Liver (tissue), 9 donors: ENCODE results near the gene PCDH15. TPM values are rescaled to one million over a fixed set of nuclear protein-coding genes. Genes with fewer than 3 reads are reported as not detected.

Experiments used
- DNase-seq: peaks from one replicate; pipeline ENCODE4 v3.0.0-alpha.2; 2017; ENCODE audit warnings: low spot score
- H3K27ac ChIP-seq, 2 donors: one replicate each; pipeline ENCODE4 v1.7.0; 2013; ENCODE audit warnings: inconsistent platforms in 2 of 2, low read length in 2 of 2, control low read depth in 1 of 2, low read depth in 1 of 2, mild to moderate bottlenecking in 1 of 2
- H3K27me3 ChIP-seq, 4 donors: one replicate each; pipeline versions ENCODE4 v1.6.1 to v1.7.0; 2013; ENCODE audit warnings: low read length in 3 of 4, inconsistent platforms in 1 of 4, mild to moderate bottlenecking in 1 of 4, moderate library complexity in 1 of 4; ENCODE audit not compliant: control insufficient read depth in 4 of 4, insufficient read depth in 4 of 4
- H3K36me3 ChIP-seq, 4 donors: one replicate each; pipeline versions ENCODE4 v1.6.1 to v1.7.0; 2013; ENCODE audit warnings: low read length in 3 of 4, mild to moderate bottlenecking in 3 of 4, low read depth in 1 of 4, moderate library complexity in 1 of 4; ENCODE audit not compliant: control insufficient read depth in 4 of 4, insufficient read depth in 3 of 4
- H3K4me1 ChIP-seq, 4 donors: one replicate each; pipeline versions ENCODE4 v1.6.1 to v1.7.0; 2013; ENCODE audit warnings: low read length in 3 of 4, mild to moderate bottlenecking in 3 of 4, moderate library complexity in 1 of 4; ENCODE audit not compliant: control insufficient read depth in 4 of 4, insufficient read depth in 4 of 4
- H3K4me3 ChIP-seq, 3 donors: one replicate each; pipeline versions ENCODE4 v1.6.1 to v1.7.0; 2013; ENCODE audit warnings: low read length in 3 of 3, control low read depth in 1 of 3, low read depth in 1 of 3, mild to moderate bottlenecking in 1 of 3
- H3K9ac ChIP-seq, 2 donors: one replicate each; pipeline ENCODE4 v1.7.0; 2013; ENCODE audit warnings: low read length in 2 of 2, mild to moderate bottlenecking in 2 of 2, moderate library complexity in 2 of 2, control low read depth in 1 of 2, low read depth in 1 of 2
- H3K9me3 ChIP-seq, 4 donors: one replicate each; pipeline versions ENCODE4 v1.6.1 to v1.7.0; 2013; ENCODE audit warnings: low read length in 3 of 4; ENCODE audit not compliant: control insufficient read depth in 4 of 4
- ATF3 ChIP-seq: IDR thresholded peaks from 2 replicates; pipeline ENCODE4 v1.6.1; 2016; ENCODE audit warnings: antibody characterized with exemption
- CTCF ChIP-seq: fragments of 150-350 bp; IDR thresholded peaks from 2 replicates; pipeline ENCODE4 v1.5.1; 2017; ENCODE audit warnings: improper control_type of control experiment, low read depth, low read length; ENCODE audit not compliant: missing input control
- EGR1 ChIP-seq, 2 donors: IDR thresholded peaks; 2 replicates each; pipeline ENCODE4 v1.6.1; 2016 to 2018; ENCODE audit warnings: antibody characterized with exemption in 2 of 2, low read depth in 2 of 2
- FOXA2 ChIP-seq: IDR thresholded peaks from 2 replicates; pipeline ENCODE4 v1.6.1; 2016; ENCODE audit warnings: antibody characterized with exemption
- GABPA ChIP-seq, 2 donors: IDR thresholded peaks in 1 of 2; conservative IDR thresholded peaks in 1 of 2; 2 replicates each; pipeline ENCODE4 v1.6.1; 2016; ENCODE audit warnings: antibody characterized with exemption in 2 of 2, mild to moderate bottlenecking in 1 of 2, moderate library complexity in 1 of 2
- HNF4A ChIP-seq, 2 donors: conservative IDR thresholded peaks; 2 replicates each; pipeline ENCODE4 v1.6.1; 2016; ENCODE audit warnings: antibody characterized with exemption in 2 of 2, mild to moderate bottlenecking in 2 of 2
- HNF4G ChIP-seq: IDR thresholded peaks from 2 replicates; pipeline ENCODE4 v1.6.1; 2016; ENCODE audit warnings: antibody characterized with exemption
- JUND ChIP-seq, 2 donors: IDR thresholded peaks; 2 replicates each; pipeline ENCODE4 v1.6.1; 2016; ENCODE audit warnings: antibody characterized with exemption in 2 of 2
- MAX ChIP-seq: IDR thresholded peaks from 2 replicates; pipeline ENCODE4 v1.6.1; 2016; ENCODE audit warnings: antibody characterized with exemption
- NR2F2 ChIP-seq: IDR thresholded peaks from 2 replicates; pipeline ENCODE4 v1.6.1; 2016; ENCODE audit warnings: antibody characterized with exemption
- RAD21 ChIP-seq, 2 donors: IDR thresholded peaks; 2 replicates each; pipeline ENCODE4 v1.6.1; 2016; ENCODE audit warnings: antibody characterized with exemption in 2 of 2, mild to moderate bottlenecking in 2 of 2
- REST ChIP-seq: IDR thresholded peaks from 2 replicates; pipeline ENCODE4 v1.6.1; 2016; ENCODE audit warnings: antibody characterized with exemption, mild to moderate bottlenecking
- RXRA ChIP-seq, 2 donors: IDR thresholded peaks; 2 replicates each; pipeline ENCODE4 v1.6.1; 2017 to 2018; ENCODE audit warnings: antibody characterized with exemption in 2 of 2, mild to moderate bottlenecking in 1 of 2
- TAF1 ChIP-seq: conservative IDR thresholded peaks from 2 replicates; pipeline ENCODE4 v1.6.1; 2016; ENCODE audit warnings: antibody characterized with exemption, mild to moderate bottlenecking
- YY1 ChIP-seq: IDR thresholded peaks from 2 replicates; pipeline ENCODE4 v1.6.1; 2016; ENCODE audit warnings: antibody characterized with exemption, mild to moderate bottlenecking
- ZBTB33 ChIP-seq: IDR thresholded peaks from 2 replicates; pipeline ENCODE4 v1.6.1; 2016; ENCODE audit warnings: antibody characterized with exemption
- WGBS: extraction: QIAGEN DNeasy Blood & Tissue Kit; methylation state at CpG from one replicate; pipeline ENCODE4 v1.1.7; 2013; 5-methylcytosine and 5-hydroxymethylcytosine counted together
- polyA plus RNA-seq, 2 donors: library from polyadenylated mRNA; stranded (reverse) in 1 of 2; unstranded in 1 of 2; fragments of 200-250 nt in 1 of 2; fragments of >200 nt in 1 of 2; fragmentation: Nextera tagmentation in 1 of 2; extraction: Ambion mirVana in 1 of 2; gene quantifications; one replicate each; pipeline versions ENCODE4 v1.2.1 to v1.2.3, GENCODE V29; 2013 to 2015
- total RNA-seq, 2 donors: library from RNA; depleted of rRNA; stranded (reverse); fragments of >200 nt; gene quantifications; one replicate each; pipeline ENCODE4 v1.2.3, GENCODE V29; 2014
- donor health status: healthy.
- donor health status: healthy.
- donor health status: healthy.
- donor health status: healthy.
- donor health status: healthy.

Gene PCDH15
- total and polyA plus RNA-seq, 4 donors = 0.05 TPM; not detected in 3

- TF ChIP-seq REST (no peak), HNF4A (conservative IDR thresholded peaks at IDR 0.05) (no peak), NR2F2 (no peak), RXRA (IDR thresholded peaks at IDR 0.05) (no peak), JUND (IDR thresholded peaks at IDR 0.05) (no peak)
These were observed 817.6 kb downstream of the PCDH15 start (continued) for GRCh38 chr10:53983431-53983830.

- WGBS = 83% methylated on average over 3 of the region's 3 CpGs
These were observed 820.8 kb downstream of the PCDH15 start for GRCh38 chr10:53980210-53980609.

GRCh38 chr10:53978301-53978700 is 822.7 kb downstream of the PCDH15 start:
- Histone ChIP-seq H3K9ac (no peak overlapping the region), H3K9me3 (no peaks in the 10 kb centered on the region), H3K4me3 (no peak overlapping the region), H3K27me3 (no peaks in the 10 kb centered on the region), H3K4me1 (no peaks in the 10 kb centered on the region), H3K36me3 (no peaks in the 10 kb centered on the region), H3K27ac (no peak overlapping the region)
- no peak for DNase-seq
- 91% methylated on average over 3 of the region's 3 CpGs for WGBS
- no peak for TF ChIP-seq MAX
- no peak for TF ChIP-seq REST
- no peak for TF ChIP-seq RAD21 (IDR thresholded peaks at IDR 0.05)
- no peak for TF ChIP-seq ATF3
- no peak for TF ChIP-seq FOXA2
- no peak for TF ChIP-seq NR2F2
- no peak for TF ChIP-seq TAF1
- TF ChIP-seq HNF4G = no peak
- TF ChIP-seq RXRA (IDR thresholded peaks at IDR 0.05) = no peak
- TF ChIP-seq CTCF = no peak

More at GRCh38 chr10:53980210-53980609, 820.8 kb downstream of the PCDH15 start:
- Histone ChIP-seq H3K4me3 (no peak overlapping the region), H3K27ac (no peak overlapping the region), H3K36me3 (no peaks in the 10 kb centered on the region), H3K9me3 (no peaks in the 10 kb centered on the region), H3K27me3 (no peaks in the 10 kb centered on the region), H3K9ac (no peak overlapping the region), H3K4me1 (no peaks in the 10 kb centered on the region)
- TF ChIP-seq RAD21 (IDR thresholded peaks at IDR 0.05) = no peak
- no peak for TF ChIP-seq YY1
- no peak for TF ChIP-seq EGR1 (IDR thresholded peaks at IDR 0.05; ENCODE audit: low read depth in 2 of 2)
- TF ChIP-seq ZBTB33 = no peak
- no peak for TF ChIP-seq MAX
- TF ChIP-seq NR2F2 = no peak
- no peak for TF ChIP-seq RXRA (IDR thresholded peaks at IDR 0.05)
- TF ChIP-seq GABPA (IDR thresholded peaks at IDR 0.05 in 1 of 2, conservative IDR thresholded peaks at IDR 0.05 in 1 of 2) = no peak
- DNase-seq = no peak
